ENCODE data around the gene BIRC7.

BIRC7 gene, protein sequence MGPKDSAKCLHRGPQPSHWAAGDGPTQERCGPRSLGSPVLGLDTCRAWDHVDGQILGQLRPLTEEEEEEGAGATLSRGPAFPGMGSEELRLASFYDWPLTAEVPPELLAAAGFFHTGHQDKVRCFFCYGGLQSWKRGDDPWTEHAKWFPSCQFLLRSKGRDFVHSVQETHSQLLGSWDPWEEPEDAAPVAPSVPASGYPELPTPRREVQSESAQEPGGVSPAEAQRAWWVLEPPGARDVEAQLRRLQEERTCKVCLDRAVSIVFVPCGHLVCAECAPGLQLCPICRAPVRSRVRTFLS

DNA sequence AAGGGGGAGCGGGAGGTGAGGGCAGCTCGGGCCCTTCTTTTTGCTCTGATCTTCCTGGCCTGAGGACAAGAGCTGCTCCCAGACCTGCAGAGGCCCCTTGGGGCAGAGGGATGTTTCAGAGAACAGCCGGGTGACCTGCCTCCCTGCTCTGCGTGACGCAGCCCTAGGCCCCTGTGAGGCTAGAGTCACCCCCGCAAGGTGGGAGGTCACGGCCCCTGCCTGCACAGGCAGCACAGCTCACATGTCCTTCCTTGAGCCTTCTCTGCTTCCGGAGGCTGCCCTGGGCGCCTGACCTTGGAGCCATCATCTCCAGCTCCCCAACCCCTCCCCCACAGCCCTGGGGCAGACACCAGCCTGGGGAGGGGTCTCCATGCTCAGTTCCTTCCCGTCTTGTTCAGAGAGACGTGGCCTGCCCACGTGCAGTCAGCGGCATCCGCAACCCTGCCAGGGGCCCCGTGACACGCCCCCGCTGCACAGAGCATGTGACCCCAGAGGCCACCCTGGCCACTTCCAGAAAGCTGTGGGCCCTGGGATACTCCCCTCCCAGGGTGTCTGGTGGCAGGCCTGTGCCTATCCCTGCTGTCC lies at the start of gene BIRC7:
Gene BIRC7, plus strand, starts transcription at position 507 of the 585 bp plus-strand sequence. CDS start 192 bp downstream, outside the sequence.
- TF ChIP-seq ZFX (IDR thresholded peaks at IDR 0.05), result no peak
- TF ChIP-seq, protein P1, sequence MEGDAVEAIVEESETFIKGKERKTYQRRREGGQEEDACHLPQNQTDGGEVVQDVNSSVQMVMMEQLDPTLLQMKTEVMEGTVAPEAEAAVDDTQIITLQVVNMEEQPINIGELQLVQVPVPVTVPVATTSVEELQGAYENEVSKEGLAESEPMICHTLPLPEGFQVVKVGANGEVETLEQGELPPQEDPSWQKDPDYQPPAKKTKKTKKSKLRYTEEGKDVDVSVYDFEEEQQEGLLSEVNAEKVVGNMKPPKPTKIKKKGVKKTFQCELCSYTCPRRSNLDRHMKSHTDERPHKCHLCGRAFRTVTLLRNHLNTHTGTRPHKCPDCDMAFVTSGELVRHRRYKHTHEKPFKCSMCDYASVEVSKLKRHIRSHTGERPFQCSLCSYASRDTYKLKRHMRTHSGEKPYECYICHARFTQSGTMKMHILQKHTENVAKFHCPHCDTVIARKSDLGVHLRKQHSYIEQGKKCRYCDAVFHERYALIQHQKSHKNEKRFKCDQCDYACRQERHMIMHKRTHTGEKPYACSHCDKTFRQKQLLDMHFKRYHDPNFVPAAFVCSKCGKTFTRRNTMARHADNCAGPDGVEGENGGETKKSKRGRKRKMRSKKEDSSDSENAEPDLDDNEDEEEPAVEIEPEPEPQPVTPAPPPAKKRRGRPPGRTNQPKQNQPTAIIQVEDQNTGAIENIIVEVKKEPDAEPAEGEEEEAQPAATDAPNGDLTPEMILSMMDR (conservative IDR thresholded peaks at IDR 0.05), result no peak
- no peak within 1 kb of the TSS for H3K27ac ChIP-seq

GRCh38 chr20:63186084-63186483 lies 49.6 kb upstream of the BIRC7 start:
- H3K27ac ChIP-seq, result no peak overlapping the region
- no peak for TF ChIP-seq ZFX (IDR thresholded peaks at IDR 0.05)
- TF ChIP-seq, protein P1 (conservative IDR thresholded peaks at IDR 0.05), result no peak

- TF ChIP-seq, protein P1 (conservative IDR thresholded peaks at IDR 0.05), result no peak
- no peak for TF ChIP-seq ZFX (IDR thresholded peaks at IDR 0.05)
- H3K27ac ChIP-seq, result no peak overlapping the region
Measured at GRCh38 chr20:63186528-63187316, 49.0 kb upstream of the BIRC7 start.

DNA sequence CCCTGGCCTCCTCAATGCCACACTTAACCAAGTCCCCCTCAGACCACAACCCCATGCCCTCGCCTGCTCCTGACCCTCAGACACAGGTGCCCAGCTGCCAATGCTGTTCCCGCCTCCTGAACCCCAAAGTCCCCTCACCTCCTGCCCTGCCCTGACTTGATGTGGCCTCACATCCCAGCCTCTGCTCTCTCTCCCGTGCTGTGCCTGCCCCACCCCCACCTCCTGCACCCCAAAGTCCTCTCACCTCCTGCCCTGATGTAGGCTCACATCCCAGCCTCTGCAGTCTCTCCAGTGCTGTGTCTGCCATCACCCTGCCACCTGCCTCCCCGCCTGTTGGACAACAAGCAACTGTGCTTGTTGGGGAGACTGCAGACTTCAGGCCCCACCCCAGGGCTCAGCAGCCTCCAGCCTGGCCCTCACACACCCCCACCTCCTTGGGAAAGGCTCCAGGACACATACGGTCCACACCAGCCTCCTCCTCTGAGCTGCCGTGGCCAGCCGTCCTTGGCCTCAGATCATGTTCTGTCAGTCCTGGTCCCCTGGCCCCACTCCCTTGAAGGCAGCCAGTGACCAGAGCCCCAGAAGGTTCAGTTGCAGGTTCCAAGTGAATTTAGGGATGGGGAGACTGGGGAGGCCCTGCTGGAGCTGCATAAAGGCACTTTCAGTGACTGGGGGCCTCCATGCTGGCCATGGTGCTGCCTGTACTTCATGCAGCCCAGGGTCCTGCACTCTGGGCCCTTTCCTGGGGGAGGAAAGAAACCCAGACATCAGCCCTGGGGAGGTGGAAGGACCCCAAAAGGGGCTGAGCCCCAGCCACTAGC lies 48.2 kb upstream of the BIRC7 start:
- no peak overlapping the region for H3K27ac ChIP-seq
- TF ChIP-seq ZFX (IDR thresholded peaks at IDR 0.05), result no peak
- TF ChIP-seq, protein P1 (conservative IDR thresholded peaks at IDR 0.05), result no peak

GRCh38 chr20:63188159-63188442 lies 47.6 kb upstream of the BIRC7 start:
- H3K27ac ChIP-seq, result no peak overlapping the region
- no peak for TF ChIP-seq ZFX (IDR thresholded peaks at IDR 0.05)
- TF ChIP-seq, protein P1 (conservative IDR thresholded peaks at IDR 0.05), result no peak

- no peak for TF ChIP-seq ZFX (IDR thresholded peaks at IDR 0.05)
- TF ChIP-seq, protein P1 (conservative IDR thresholded peaks at IDR 0.05), result no peak
- no peak overlapping the region for H3K27ac ChIP-seq
Measured at GRCh38 chr20:63188641-63189321, 46.9 kb upstream of the BIRC7 start.
